HEK293T (cell line): ENCODE data around the gene GPC1.

Experiments used
- CTCF ChIA-PET: fragments of 350-600 bp; formaldehyde crosslinking; extraction: SDS; loops from one replicate; lab custom pipeline; 2021; ENCODE audit warnings: antibody characterized with exemption, inconsistent platforms; lab: Yijun Ruan, JAX
- POLR2A ChIA-PET: fragments of 350-600 bp; formaldehyde crosslinking; extraction: SDS; loops from one replicate; lab custom pipeline; 2020; ENCODE audit warnings: antibody characterized with exemption, inconsistent platforms; lab: Yijun Ruan, JAX
- DNase-seq: peaks from one replicate; pipeline ENCODE4 v3.0.0; 2012; ENCODE audit warnings: mixed read lengths; ENCODE audit errors: extremely low spot score
- ARNT ChIP-seq: fragments of 450-650 bp; IDR thresholded peaks from 2 replicates; pipeline ENCODE4 v1.6.1; 2017; ENCODE audit warnings: mild to moderate bottlenecking
- BHLHE40 ChIP-seq: fragments of 450-650 bp; IDR thresholded peaks from 2 replicates; pipeline ENCODE4 v1.6.1; 2016; ENCODE audit warnings: mild to moderate bottlenecking, moderate library complexity, borderline replicate concordance
- CTBP1 ChIP-seq: fragments of 450-650 bp; IDR thresholded peaks from 2 replicates; pipeline ENCODE4 v1.6.1; 2016; ENCODE audit warnings: borderline replicate concordance
- ELF4 ChIP-seq: fragments of 450-650 bp; IDR thresholded peaks from 2 replicates; pipeline ENCODE4 v1.6.1; 2017; ENCODE audit warnings: antibody characterized with exemption
- FOXA1 ChIP-seq: fragments of 450-650 bp; IDR thresholded peaks from 2 replicates; pipeline ENCODE4 v1.6.1; 2016; ENCODE audit warnings: mild to moderate bottlenecking
- FOXK2 ChIP-seq: fragments of 450-650 bp; IDR thresholded peaks from 2 replicates; pipeline ENCODE4 v1.6.1; 2016; ENCODE audit warnings: mild to moderate bottlenecking
- FOXM1 ChIP-seq: fragments of 450-650 bp; IDR thresholded peaks from 2 replicates; pipeline ENCODE4 v1.6.1; 2017; ENCODE audit warnings: mild to moderate bottlenecking, borderline replicate concordance
- HDGF ChIP-seq: fragments of 450-650 bp; IDR thresholded peaks from 2 replicates; pipeline ENCODE4 v1.6.1; 2017; ENCODE audit warnings: antibody characterized with exemption, borderline replicate concordance
- L3MBTL2 ChIP-seq: fragments of 450-650 bp; conservative IDR thresholded peaks from 2 replicates; pipeline ENCODE4 v1.6.1; 2016; ENCODE audit warnings: mild to moderate bottlenecking
- LEF1 ChIP-seq: fragments of 450-650 bp; IDR thresholded peaks from 2 replicates; pipeline ENCODE4 v1.6.1; 2017; ENCODE audit warnings: mild to moderate bottlenecking, borderline replicate concordance
- NFRKB ChIP-seq: fragments of 450-650 bp; IDR thresholded peaks from 2 replicates; pipeline ENCODE4 v1.6.1; 2016; ENCODE audit warnings: mild to moderate bottlenecking, moderate library complexity
- PKNOX1 ChIP-seq: fragments of 450-650 bp; IDR thresholded peaks from 2 replicates; pipeline ENCODE4 v1.6.1; 2016
- SP1 ChIP-seq: fragments of 450-650 bp; IDR thresholded peaks from 2 replicates; pipeline ENCODE4 v1.6.1; 2017
- SUZ12 ChIP-seq: fragments of 450-650 bp; IDR thresholded peaks from 2 replicates; pipeline ENCODE4 v1.6.1; 2016; ENCODE audit warnings: mild to moderate bottlenecking
- TARDBP ChIP-seq: fragments of 450-650 bp; IDR thresholded peaks from 2 replicates; pipeline ENCODE4 v1.6.1; 2016
- ZNF384 ChIP-seq: fragments of 450-650 bp; IDR thresholded peaks from 2 replicates; pipeline ENCODE4 v1.6.1; 2016

The GPC1 gene

GRCh38 chr2:240403396-240404104 lies 31.9 kb upstream of the GPC1 start:
- ChIA-PET POLR2A (no interaction called here), CTCF (no interaction called here)
- no peak for DNase-seq
- TF ChIP-seq FOXA1, result no peak
- no peak for TF ChIP-seq PKNOX1
- TF ChIP-seq ELF4, result no peak
- no peak for TF ChIP-seq BHLHE40
- no peak for TF ChIP-seq HDGF
- no peak for TF ChIP-seq FOXK2
- no peak for TF ChIP-seq TARDBP

- no peak for DNase-seq
- ChIA-PET CTCF (no interaction called here), POLR2A (no interaction called here)
- TF ChIP-seq BHLHE40, result no peak
- TF ChIP-seq TARDBP, result no peak
- no peak for TF ChIP-seq L3MBTL2
- no peak for TF ChIP-seq SP1
- TF ChIP-seq PKNOX1, result no peak
- no peak for TF ChIP-seq FOXK2
- TF ChIP-seq NFRKB, result no peak
- no peak for TF ChIP-seq CTBP1
- TF ChIP-seq FOXM1, result no peak
- TF ChIP-seq SUZ12, result no peak
- TF ChIP-seq ARNT, result no peak
- TF ChIP-seq ELF4, result no peak
- TF ChIP-seq LEF1, result no peak
These were observed 31.1 kb upstream of the GPC1 start for GRCh38 chr2:240404174-240404852.

GRCh38 chr2:240405133-240405532 lies 30.3 kb upstream of the GPC1 start:
- no peak for TF ChIP-seq ELF4
- no peak for TF ChIP-seq FOXM1
- TF ChIP-seq TARDBP, result no peak
- DNase-seq, result no peak
- CTCF ChIA-PET, result no interaction called here
- POLR2A ChIA-PET, result no interaction called here

- ChIA-PET POLR2A (no interaction called here), CTCF (no interaction called here)
- TF ChIP-seq BHLHE40 (no peak), FOXM1 (no peak), SP1 (no peak), ZNF384 (no peak), FOXA1 (no peak), TARDBP (no peak)
- DNase-seq, result no peak
These were observed 29.7 kb upstream of the GPC1 start for GRCh38 chr2:240405684-240406313.

- TF ChIP-seq HDGF (no peak), ELF4 (no peak), LEF1 (no peak), SUZ12 (no peak), PKNOX1 (no peak), L3MBTL2 (no peak), FOXM1 (no peak), FOXA1 (no peak), TARDBP (no peak), CTBP1 (no peak), FOXK2 (no peak), BHLHE40 (no peak), ARNT (no peak), SP1 (no peak), ZNF384 (no peak), NFRKB (no peak)
- ChIA-PET POLR2A (no interaction called here), CTCF (no interaction called here)
- DNase-seq, result no peak
These were observed 28.4 kb upstream of the GPC1 start for GRCh38 chr2:240407090-240407489.

- POLR2A ChIA-PET, result no interaction called here
- CTCF ChIA-PET, result no interaction called here
These were observed 25.5 kb upstream of the GPC1 start for GRCh38 chr2:240410004-240410403.

More at GRCh38 chr2:240410004-240410403, 25.5 kb upstream of the GPC1 start:
- TF ChIP-seq BHLHE40 (no peak), ZNF384 (no peak), FOXM1 (no peak), TARDBP (no peak), L3MBTL2 (no peak), ARNT (no peak), HDGF (no peak)
- no peak for DNase-seq
